Memory B cell (primary cell): ENCODE measurements around the gene OR8D2.
"Not testable (repeated sequence)": the region's sequence is repeated elsewhere in the genome, so short reads cannot be mapped to it uniquely, and the experiment has no call there.

ENCODE experiments used
- ATAC-seq: fragments of 150-1000 bp; cut with Tn5 transposase; 2 replicates; pipeline ENCODE4 v1.10.0; 2021; ENCODE audit warnings: low read depth, mild to moderate bottlenecking, moderate library complexity
- DNase-seq, 2 donors: peaks; one replicate each; pipeline ENCODE4 v3.0.0; 2022; ENCODE audit warnings: low spot score in 2 of 2
- H3K27ac Mint-ChIP-seq: one replicate; pipeline ENCODE4 v1.8.0; 2022; ENCODE audit warnings: mild to moderate bottlenecking, moderate library complexity, mixed read lengths
- H3K27me3 Mint-ChIP-seq: one replicate; pipeline ENCODE4 v1.8.0; 2022; ENCODE audit warnings: mixed read lengths
- H3K36me3 Mint-ChIP-seq: one replicate; pipeline ENCODE4 v1.8.0; 2022; ENCODE audit warnings: mild to moderate bottlenecking, mixed read lengths
- H3K4me1 Mint-ChIP-seq: one replicate; pipeline ENCODE4 v1.8.0; 2022; ENCODE audit warnings: mixed read lengths
- H3K4me3 Mint-ChIP-seq: one replicate; pipeline ENCODE4 v1.8.0; 2022; ENCODE audit warnings: mild to moderate bottlenecking, moderate library complexity, mixed read lengths
- H3K9me3 Mint-ChIP-seq: one replicate; pipeline ENCODE4 v1.8.0; 2022; ENCODE audit warnings: mixed read lengths

The OR8D2 gene

DNA sequence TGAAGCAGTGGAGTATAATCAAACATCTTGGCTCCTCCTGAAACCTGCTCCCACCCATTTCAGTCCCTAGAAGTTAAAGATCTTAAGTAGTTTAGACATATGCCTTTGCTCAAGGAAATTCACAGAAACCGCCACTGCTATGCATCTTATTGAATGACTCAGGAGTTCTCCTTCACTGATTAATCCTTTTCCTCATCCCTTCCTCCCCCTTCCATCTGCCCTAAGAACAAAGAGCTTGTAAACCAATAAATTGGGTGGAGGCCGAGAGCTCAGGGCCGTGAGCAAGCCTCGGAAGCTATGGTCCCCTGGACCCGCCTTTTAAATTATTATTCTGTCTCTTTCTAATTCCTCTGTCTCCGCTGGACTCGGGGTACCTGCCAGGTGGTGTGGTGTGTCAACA, 49.1 kb downstream of the OR8D2 start:
- DNase-seq, H3K4me3 Mint-ChIP-seq, H3K36me3 Mint-ChIP-seq, H3K27ac Mint-ChIP-seq, H3K27me3 Mint-ChIP-seq, ATAC-seq, H3K9me3 Mint-ChIP-seq, H3K4me1 Mint-ChIP-seq: not testable (repeated sequence)
